ENCODE measurements around the gene SMC5.
"Not testable (repeated sequence)": the region's sequence is repeated elsewhere in the genome, so short reads cannot be mapped to it uniquely, and the experiment has no call there.

Gene SMC5

GRCh38 chr9:70400107-70400892 is 141.5 kb downstream of the SMC5 start (continued):
- TF ChIP-seq CSDC2 (CRISPR knock-in tag; IDR thresholded peaks at IDR 0.05) (no peak), CSRNP3 (CRISPR knock-in tag; IDR thresholded peaks at IDR 0.05) (no peak), TSHZ2 (CRISPR knock-in tag; IDR thresholded peaks at IDR 0.05) (no peak), ZFP30 (CRISPR knock-in tag; IDR thresholded peaks at IDR 0.05) (no peak), ZC3H10 (CRISPR knock-in tag; IDR thresholded peaks at IDR 0.05) (no peak), CREB5 (CRISPR knock-in tag; IDR thresholded peaks at IDR 0.05; ENCODE audit: low read depth) (no peak)

GRCh38 chr9:70401241-70401640 is 142.5 kb downstream of the SMC5 start:
- not testable (repeated sequence) for ATAC-seq

GRCh38 chr9:70402213-70402612 is 143.4 kb downstream of the SMC5 start:
- TF ChIP-seq ZNF70 (CRISPR knock-in tag; IDR thresholded peaks at IDR 0.05) (no peak), SNAI2 (CRISPR knock-in tag; IDR thresholded peaks at IDR 0.05) (no peak), ZNF565 (CRISPR knock-in tag; conservative IDR thresholded peaks at IDR 0.05; ENCODE audit: low read depth) (no peak), ZC3H10 (CRISPR knock-in tag; IDR thresholded peaks at IDR 0.05) (no peak), CSDC2 (CRISPR knock-in tag; IDR thresholded peaks at IDR 0.05) (no peak), ZFP3 (CRISPR knock-in tag; IDR thresholded peaks at IDR 0.05) (no peak), ISL1 (CRISPR knock-in tag; IDR thresholded peaks at IDR 0.05) (no peak), OSR1 (CRISPR knock-in tag; IDR thresholded peaks at IDR 0.05) (no peak), ZNF8 (CRISPR knock-in tag; IDR thresholded peaks at IDR 0.05) (no peak), CSRNP3 (CRISPR knock-in tag; IDR thresholded peaks at IDR 0.05) (no peak), GLIS3 (CRISPR knock-in tag; IDR thresholded peaks at IDR 0.05) (no peak), PATZ1 (CRISPR knock-in tag; IDR thresholded peaks at IDR 0.05; ENCODE audit: borderline replicate concordance) (no peak), CREB5 (CRISPR knock-in tag; IDR thresholded peaks at IDR 0.05; ENCODE audit: low read depth) (no peak), ZFP30 (CRISPR knock-in tag; IDR thresholded peaks at IDR 0.05) (no peak), TSHZ2 (CRISPR knock-in tag; IDR thresholded peaks at IDR 0.05) (no peak), TCF4 (CRISPR knock-in tag; IDR thresholded peaks at IDR 0.05; ENCODE audit: borderline replicate concordance) (no peak), RARB (CRISPR knock-in tag; IDR thresholded peaks at IDR 0.05) (no peak), TOX (CRISPR knock-in tag; IDR thresholded peaks at IDR 0.05; ENCODE audit: borderline replicate concordance) (no peak), ESRRG (CRISPR knock-in tag; IDR thresholded peaks at IDR 0.05) (no peak)
- no peak for ATAC-seq

All from SK-N-SH treated with all-trans-retinoic acid at 6 μM for 48 hours (cell line).